CD4-positive, alpha-beta T cell treated with Interleukin-17A for 1 hour (primary cell): ENCODE data around the gene SLC25A45.
A peak's percentile ranks its signal among the peaks of the same experiment; 100 is the strongest.

Experiments
- DNase-seq: peaks from one replicate; pipeline ENCODE4 v3.0.0-alpha.2; 2020

SLC25A45 gene, protein sequence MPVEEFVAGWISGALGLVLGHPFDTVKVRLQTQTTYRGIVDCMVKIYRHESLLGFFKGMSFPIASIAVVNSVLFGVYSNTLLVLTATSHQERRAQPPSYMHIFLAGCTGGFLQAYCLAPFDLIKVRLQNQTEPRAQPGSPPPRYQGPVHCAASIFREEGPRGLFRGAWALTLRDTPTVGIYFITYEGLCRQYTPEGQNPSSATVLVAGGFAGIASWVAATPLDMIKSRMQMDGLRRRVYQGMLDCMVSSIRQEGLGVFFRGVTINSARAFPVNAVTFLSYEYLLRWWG

DNA sequence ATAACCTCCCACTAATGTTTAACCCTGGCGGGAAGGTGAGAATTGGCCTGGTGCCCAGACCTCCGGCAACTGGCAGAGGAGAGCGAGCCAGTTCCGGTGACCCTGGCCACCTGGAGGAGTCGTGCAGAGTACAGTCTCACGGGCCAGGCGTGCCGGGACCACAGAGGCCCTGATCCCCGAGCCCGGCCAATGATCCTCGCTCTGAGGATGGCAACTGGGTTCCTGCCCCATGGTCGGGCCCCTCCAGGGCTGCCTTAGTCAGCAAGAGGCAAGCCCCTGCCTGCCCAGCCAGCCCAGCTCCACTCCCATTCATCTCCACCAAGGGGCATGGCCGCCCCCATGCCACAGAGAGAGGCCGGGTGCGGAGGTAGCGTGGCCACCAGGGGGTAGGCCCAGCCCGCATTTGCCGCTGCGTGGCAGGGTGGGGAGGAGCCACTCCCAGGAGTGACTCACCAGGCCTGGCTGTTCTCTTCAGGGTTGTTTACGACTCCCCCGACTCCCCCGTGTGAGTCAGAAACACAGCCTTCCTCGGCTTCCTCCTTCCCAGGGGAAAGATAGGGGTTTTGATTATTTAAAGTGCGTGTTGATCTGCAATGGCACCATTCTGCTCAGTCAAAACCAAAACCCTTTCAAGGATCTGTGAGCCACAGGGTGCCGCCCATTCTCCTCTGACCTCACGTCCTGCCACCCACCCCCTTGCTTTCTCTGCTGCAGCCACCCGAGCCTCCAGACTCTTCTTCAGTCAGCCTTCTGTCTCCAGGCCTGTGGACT, at the start of gene SLC25A45:
TSS of gene SLC25A45 (minus strand) at position 614 of the 771 bp plus-strand sequence. CDS start 695 bp downstream, outside the sequence.
- peak; percentile 91 for DNase-seq

DNA sequence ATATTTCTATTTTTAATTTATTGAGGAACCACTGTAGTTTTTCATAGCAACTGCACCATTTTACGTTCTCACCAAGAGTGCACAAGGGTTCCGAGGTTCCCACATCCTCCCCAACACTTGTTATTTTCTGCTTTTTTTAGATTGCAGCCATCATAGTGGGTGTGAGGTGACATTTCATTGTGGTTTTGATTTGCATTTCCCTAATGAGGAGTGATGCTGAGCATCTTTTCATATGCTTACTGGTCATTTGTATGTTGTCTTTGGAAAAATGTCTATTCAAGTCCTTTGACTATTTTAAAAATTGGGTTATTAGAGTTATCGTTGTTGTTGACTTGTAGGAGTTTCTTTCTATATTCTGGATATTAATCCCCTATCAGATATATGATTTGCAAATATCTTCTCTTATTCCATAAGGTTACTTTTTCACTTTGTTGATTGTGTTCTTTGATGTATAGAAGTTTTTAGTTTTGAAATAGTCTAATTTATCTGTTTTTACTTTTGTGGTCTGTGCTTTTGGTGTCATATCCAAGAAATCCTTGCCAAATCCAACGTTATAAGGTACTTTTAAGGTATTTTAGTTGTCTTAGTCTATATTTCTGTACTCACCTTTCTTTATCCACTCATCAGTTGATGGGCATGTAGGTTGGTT, 49.1 kb upstream of the SLC25A45 start:
- peak; percentile 83 for DNase-seq

DNA sequence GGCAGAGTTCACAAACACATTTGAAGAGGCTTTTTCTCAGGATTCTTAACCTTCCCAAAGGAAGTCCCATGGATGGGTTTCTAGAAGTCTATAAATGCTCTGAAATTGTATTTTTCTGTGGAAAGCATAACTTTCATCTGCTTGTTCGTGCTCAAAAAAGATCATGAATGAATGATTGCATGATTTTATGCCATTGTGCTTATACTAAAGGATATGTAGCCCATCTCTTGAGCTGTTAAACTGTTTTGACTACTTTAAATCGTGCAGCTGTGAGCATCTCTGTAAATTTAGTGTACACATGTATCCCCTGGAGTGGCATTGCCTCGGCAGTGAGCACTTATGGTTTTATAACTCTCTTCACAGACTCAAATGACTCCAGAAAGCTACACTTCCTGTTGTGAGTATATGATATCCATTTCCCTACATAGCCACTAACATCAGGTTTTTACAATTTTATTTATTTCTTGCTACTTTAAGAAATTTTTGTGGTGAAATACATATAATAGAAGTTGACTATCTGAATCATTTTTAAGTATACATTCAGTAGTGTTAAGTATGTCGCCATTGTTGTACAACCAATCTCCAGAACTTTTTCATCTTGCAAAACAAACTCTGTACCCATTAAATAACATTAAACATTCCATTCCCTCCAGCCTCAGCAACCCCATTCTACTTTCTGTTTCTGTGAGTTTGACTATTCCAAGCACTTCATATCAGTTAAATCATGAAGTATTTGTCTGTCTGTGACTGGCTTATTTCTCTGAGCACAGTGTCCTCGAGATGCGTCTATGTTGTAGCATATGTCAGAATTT, 48.2 kb upstream of the SLC25A45 start:
- DNase-seq: peak; percentile 61

DNA sequence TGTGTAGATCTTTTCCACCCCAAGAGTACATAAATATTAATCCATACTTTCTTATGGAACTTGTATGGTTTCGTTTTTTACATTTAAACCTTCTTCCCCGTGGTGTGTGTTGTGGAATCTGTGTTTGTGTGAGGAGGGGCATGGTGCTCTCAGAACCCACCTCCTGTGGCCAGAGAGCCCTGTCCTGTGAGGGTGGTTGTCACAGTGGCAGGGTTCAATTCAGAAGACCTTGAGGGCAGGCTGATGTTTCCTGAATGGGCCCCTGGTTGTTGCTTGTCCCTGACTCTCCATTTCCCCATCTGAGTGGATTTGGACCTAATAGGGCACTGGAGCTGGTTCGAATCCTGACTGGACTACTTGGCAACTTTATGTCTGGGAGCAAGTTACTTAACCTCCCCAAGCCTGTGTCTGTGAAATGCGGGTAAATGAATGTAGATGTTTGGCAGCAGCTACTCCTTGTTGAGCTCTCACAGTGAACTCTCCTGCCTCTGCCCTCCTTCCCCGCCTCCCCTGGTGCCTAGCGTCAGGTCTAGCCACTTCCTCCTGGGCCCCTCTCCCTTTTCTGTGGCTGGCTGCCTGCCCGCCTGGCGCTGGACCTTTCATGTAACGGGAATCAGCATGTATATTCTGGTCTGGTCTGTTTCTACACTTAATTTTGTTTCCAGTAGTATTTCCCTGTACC, 47.4 kb upstream of the SLC25A45 start:
- peak; percentile 78 for DNase-seq

DNA sequence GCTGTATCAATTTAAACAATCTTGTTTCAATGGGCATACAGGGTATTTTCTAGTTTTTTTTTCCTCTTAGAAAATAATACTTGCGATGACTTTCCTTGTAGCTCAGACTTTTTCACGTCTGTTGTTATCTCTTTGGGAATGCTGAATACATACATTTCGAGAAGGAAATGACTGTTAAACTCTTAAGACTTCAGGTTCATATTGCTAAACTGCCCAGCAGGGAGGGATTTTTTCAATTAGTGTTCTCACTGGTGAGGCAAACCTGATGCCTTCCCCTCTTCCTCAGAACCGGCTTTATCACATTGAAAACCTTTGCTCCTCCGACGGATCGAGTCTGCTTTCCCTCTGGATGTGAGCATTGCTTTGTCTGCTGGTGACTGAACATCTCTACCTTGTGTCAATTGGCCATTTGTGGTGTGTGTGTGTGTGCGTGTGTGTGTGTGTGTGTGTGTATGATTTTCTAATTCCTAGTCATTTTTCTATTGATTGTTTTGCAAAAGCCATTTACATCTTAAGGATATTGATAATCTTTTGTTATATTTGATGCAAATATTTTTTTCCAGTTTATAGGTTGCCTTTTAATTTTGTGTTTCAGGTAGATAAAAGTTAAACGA, 46.7 kb upstream of the SLC25A45 start:
- DNase-seq: peak; percentile 58

DNA sequence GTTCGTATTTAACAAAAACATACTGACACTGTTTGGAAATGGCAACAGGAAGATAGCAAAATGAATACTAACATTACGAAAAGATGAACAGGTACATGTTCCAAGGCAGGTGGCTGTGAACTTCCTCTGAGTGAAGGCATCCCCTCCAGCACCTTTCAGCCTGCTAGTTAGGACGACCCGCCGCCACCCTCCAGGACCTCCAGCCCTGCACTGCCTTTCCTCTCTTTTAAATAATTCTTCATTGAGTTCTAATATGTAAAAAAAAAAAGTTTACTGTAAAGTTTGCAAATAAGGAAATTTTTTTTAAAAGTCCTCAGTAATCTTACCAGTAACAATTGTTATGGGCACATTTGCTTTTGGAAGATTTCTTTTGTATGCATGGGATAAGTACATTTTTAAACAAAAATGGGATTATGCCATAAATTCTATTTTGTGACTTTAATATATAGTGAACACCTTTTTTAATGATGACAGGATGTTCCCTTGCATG, 46.2 kb upstream of the SLC25A45 start:
- no peak for DNase-seq

DNA sequence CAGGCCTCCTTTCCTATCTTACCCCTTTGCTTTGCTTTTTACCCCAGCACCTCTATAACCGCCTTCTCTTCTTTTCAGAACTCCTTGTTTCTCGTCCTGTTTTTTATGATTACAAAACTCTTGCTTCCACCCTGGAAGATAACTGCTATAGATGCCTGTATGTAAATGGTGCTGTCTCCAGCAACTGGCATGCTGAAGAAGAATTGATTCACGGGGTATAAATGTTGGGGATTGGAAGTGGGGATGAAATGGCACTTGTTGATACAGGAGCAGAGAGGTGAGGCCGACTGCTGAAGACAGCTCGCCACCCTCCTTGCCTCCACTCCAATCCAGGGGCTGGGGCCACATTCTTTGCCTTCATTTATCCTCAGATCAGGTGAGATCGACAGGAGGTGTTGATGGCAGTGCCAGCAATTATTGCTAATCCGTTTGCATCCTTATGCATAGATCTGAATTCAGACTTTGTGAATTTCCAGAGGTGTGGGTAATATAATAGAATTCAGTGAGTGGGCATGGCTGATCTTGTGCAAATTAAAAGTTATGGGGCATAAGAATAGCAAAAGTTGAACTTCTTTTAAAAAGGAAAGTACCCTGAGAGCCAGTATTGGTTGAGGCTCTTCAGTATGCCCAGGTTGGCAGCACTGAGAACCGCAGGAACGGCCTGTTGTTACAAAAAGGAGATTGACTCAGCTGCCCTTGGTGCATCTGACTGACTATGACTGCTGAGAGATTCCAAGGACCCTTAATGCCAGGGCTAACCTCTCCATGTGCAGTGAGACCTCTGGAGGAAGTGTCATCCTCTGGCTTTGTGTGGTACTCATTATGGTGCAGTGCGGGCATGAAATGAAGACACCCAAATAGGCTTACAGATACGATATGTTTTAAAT, 45.5 kb upstream of the SLC25A45 start:
- DNase-seq: peak; percentile 68

DNA sequence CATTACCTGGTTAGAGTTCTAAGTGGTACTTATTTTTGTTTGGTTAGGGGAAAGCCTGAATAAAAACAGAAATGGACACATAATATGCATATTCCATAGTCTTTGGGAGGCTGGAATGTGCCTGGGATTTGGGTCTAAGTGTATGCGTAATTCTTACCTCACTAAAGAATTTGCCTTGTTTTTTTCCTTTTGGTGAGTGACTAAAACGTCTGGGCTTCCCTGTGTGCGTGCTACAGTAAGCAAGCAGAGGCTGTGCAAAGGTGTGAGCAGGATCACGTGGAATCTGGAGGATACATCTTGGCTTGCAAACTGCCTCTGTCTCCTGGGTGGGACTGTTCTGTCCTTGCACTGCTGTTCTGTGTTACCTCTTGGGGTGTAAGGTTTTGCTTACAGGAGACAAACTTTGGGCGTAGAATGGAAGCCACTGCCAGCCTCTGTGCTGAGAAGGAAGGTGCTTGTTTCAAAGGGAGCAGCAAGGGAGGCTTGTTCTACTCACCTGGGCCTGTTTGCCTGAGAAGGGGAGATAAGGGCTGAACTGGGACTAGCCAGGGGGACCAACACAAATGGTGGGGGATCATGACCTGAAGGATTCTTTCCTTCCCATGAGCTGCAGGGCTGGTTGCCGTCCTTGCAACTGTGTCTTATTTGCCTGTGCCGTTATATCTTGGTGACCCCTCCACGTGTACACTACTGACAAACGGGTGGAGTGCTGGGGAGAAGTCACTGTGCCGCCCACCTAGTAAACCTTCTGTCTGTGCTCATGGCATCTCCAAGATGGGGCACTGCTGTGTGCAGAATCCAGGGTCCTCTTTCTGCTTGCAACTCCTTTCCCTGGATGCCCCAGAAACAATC, 44.6 kb upstream of the SLC25A45 start:
- peak; percentile 72 for DNase-seq

DNA sequence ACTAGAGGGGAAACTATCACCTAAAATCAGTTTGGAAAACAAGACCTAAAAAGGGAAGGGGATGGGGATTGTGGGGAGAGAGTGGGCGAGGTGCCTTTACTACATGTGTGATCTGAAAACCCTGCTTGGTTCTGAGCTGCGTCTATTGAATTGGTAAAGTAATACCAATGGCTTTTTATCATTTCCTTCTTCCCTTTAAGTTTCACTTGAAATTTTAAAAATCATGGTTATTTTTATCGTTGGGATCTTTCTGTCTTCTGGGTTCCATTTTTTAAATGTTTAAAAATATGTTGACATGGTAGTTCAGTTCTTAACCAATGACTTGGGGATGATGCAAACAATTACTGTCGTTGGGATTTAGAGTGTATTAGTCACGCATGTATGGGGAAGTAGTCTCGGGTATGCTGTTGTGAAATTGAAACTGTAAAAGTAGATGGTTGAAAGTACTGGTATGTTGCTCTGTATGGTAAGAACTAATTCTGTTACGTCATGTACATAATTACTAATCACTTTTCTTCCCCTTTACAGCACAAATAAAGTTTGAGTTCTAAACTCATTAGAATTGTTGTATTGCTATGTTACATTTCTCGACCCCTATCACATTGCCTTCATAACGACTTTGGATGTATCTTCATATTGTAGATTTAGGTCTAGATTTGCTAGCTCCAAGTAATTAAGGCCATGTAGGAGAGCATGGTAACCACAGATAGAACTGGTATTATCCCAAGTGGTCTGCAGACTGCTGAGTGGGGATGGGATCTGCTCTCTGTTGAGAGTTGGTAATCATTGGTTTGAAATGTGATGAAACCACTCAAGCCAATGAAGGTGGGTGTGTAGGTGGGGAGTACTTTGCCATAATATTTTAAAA, 43.8 kb upstream of the SLC25A45 start:
- DNase-seq: peak; percentile 88

DNA sequence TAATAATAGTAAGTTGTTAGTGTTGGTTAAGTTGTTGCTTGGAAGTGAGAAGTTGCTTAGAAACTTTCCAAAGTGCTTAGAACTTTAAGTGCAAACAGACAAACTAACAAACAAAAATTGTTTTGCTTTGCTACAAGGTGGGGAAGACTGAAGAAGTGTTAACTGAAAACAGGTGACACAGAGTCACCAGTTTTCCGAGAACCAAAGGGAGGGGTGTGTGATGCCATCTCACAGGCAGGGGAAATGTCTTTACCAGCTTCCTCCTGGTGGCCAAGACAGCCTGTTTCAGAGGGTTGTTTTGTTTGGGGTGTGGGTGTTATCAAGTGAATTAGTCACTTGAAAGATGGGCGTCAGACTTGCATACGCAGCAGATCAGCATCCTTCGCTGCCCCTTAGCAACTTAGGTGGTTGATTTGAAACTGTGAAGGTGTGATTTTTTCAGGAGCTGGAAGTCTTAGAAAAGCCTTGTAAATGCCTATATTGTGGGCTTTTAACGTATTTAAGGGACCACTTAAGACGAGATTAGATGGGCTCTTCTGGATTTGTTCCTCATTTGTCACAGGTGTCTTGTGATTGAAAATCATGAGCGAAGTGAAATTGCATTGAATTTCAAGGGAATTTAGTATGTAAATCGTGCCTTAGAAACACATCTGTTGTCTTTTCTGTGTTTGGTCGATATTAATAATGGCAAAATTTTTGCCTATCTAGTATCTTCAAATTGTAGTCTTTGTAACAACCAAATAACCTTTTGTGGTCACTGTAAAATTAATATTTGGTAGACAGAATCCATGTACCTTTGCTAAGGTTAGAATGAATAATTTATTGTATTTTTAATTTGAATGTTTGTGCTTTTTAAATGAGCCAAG, 42.9 kb upstream of the SLC25A45 start:
- peak; percentile 97 for DNase-seq

DNA sequence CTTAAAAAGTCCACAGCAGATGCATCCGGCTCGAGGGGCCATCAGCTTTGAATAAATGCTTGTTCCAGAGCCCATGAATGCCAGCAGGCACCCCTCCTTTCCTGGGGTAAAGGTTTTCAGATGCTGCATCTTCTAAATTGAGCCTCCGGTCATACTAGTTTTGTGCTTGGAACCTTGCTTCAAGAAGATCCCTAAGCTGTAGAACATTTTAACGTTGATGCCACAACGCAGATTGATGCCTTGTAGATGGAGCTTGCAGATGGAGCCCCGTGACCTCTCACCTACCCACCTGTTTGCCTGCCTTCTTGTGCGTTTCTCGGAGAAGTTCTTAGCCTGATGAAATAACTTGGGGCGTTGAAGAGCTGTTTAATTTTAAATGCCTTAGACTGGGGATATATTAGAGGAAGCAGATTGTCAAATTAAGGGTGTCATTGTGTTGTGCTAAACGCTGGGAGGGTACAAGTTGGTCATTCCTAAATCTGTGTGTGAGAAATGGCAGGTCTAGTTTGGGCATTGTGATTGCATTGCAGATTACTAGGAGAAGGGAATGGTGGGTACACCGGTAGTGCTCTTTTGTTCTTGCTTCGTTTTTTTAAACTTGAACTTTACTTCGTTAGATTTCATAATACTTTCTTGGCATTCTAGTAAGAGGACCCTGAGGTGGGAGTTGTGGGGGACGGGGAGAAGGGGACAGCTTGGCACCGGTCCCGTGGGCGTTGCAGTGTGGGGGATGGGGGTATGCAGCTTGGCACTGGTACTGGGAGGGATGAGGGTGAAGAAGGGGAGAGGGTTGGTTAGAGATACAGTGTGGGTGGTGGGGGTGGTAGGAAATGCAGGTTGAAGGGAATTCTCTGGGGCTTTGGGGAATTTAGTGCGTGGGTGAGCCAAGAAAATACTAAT, 42.0 kb upstream of the SLC25A45 start:
- DNase-seq: peak; percentile 62

DNA sequence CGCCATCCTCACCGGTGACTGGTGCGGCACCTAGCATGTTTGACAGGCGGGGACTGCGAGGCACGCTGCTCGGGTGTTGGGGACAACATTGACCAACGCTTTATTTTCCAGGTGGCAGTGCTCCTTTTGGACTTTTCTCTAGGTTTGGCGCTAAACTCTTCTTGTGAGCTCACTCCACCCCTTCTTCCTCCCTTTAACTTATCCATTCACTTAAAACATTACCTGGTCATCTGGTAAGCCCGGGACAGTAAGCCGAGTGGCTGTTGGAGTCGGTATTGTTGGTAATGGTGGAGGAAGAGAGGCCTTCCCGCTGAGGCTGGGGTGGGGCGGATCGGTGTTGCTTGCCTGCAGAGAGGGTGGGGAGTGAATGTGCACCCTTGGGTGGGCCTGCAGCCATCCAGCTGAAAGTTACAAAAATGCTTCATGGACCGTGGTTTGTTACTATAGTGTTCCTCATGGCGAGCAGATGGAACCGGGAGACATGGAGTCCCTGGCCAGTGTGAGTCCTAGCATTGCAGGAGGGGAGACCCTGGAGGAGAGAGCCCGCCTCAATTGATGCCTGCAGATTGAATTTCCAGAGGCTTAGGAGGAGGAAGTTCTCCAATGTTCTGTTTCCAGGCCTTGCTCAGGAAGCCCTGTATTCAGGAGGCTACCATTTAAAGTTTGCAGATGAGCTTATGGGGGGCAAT, 41.2 kb upstream of the SLC25A45 start:
- peak; percentile 55 for DNase-seq

DNA sequence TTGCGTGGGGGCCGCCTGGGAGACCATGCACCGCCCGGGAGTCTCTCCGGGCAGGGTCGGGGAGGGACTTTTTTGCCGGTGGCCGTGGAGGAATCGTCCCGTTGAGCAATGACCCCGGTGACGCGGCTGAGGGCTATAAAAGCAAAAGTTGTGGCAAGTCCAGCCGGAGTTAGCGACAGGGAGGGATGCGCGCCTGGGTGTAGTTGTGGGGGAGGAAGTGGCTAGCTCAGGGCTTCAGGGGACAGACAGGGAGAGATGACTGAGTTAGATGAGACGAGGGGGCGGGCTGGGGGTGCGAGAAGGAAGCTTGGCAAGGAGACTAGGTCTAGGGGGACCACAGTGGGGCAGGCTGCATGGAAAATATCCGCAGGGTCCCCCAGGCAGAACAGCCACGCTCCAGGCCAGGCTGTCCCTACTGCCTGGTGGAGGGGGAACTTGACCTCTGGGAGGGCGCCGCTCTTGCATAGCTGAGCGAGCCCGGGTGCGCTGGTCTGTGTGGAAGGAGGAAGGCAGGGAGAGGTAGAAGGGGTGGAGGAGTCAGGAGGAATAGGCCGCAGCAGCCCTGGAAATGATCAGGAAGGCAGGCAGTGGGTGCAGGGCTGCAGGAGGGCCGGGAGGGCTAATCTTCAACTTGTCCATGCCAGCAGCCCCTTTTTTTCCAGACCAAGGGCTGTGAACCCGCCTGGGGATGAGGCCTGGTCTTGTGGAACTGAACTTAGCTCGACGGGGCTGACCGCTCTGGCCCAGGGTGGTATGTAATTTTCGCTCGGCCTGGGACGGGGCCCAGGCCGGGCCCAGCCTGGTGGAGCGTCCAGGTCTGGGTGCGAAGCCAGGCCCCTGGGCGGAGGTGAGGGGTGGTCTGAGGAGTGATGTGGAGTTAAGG, 40.4 kb upstream of the SLC25A45 start, which contains the start of gene NEAT1:
TSS of gene NEAT1 (plus strand) at position 166 of the 883 bp plus-strand sequence.
- DNase-seq: peak; percentile 96

DNA sequence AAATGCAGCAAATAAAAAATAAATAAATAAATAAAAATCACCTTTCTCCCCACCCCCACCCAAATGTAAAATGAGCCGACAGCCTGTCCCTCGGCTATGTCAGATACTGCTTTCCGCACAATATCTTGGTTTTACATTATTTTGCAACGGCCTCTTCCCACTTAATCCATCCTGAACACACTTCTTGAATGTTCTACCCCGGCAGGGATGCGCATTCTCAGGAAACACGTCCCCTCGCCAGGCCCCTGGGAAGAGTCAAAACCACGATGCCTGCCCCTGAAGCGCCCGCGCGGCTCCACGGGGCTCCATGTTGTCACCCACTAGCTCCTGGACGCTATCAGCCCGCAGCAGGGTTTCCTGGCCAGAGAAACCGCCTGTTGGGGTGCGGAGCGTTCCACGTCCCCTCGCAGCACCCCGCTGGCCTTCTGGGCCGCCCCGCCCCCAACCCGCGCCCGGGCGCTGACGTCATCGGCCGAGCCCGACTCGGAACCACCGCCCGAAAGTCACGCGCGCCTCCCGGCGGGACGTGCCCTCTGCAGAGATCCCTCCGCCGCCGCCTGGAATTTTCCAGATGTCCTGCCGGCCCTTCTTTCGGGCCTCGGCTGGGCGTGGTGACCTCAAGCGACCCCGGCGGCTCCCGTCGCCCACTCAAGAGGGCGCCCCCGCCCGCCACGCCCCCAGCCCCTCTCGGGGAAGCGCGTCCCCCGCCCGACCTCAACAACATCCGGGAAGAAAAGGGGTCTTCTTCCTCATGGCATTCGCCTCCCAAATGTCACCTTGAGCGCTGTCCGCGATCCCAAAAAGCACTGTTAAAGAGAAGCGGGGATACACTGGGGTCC, 39.6 kb upstream of the SLC25A45 start:
- peak; percentile 95 for DNase-seq
